ENCODE measurements around the gene GGA3. TPM values are rescaled to one million over a fixed set of nuclear protein-coding genes. Genes with fewer than 3 reads are reported as not detected.
A peak's percentile ranks its signal among the peaks of the same experiment; 100 is the strongest.

The GGA3 gene
- polyA plus RNA-seq, 3 donors from 2014 or later = 3.7 to 17.8 (median 3.8) TPM

DNA sequence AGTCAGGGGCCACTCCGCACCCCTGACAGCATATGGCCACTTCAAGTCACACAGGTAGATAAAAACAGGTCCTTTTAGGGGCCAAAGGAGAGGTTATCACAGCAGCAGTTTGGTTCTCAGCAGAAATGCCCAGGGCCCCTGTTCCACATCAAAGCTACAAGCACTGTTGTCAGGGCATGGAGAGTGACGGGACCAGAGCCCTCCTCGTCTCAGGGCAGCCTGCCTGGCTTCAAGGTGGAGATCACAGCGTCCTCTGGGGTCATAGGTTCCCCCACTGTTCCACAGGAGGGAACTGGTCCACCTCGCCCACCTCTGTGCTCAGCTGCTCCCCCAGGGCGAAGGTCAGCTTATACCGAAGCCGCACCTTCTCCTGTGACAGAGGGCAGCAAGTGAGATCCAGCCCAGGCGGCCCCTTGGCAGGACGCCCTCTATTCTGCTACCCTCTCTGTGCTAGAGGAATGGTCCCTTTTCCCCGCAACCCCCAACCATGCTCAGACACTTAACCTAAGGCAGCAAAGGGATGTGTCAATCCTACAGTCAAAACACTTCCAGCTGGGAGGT lies 23.3 kb downstream of the GGA3 start:
- Mint-ChIP-seq H3K27ac (peak overlapping the region in 1 of 6 donors; percentile 46), H3K36me3 (peaks cover 4 to 32% (median 15%) of the 10 kb centered on the region in 3 donors), H3K4me1 (peaks cover 7 to 14% of the 10 kb centered on the region in 2 donors), H3K9me3 (no peaks in the 10 kb centered on the region), H3K4me3 (no peak overlapping the region), H3K27me3 (ENCODE audit: low read depth in 3 of 3) (peaks cover 2 to 4% (median 3%) of the 10 kb centered on the region in 3 donors)
- DNase-seq = no peak

DNA sequence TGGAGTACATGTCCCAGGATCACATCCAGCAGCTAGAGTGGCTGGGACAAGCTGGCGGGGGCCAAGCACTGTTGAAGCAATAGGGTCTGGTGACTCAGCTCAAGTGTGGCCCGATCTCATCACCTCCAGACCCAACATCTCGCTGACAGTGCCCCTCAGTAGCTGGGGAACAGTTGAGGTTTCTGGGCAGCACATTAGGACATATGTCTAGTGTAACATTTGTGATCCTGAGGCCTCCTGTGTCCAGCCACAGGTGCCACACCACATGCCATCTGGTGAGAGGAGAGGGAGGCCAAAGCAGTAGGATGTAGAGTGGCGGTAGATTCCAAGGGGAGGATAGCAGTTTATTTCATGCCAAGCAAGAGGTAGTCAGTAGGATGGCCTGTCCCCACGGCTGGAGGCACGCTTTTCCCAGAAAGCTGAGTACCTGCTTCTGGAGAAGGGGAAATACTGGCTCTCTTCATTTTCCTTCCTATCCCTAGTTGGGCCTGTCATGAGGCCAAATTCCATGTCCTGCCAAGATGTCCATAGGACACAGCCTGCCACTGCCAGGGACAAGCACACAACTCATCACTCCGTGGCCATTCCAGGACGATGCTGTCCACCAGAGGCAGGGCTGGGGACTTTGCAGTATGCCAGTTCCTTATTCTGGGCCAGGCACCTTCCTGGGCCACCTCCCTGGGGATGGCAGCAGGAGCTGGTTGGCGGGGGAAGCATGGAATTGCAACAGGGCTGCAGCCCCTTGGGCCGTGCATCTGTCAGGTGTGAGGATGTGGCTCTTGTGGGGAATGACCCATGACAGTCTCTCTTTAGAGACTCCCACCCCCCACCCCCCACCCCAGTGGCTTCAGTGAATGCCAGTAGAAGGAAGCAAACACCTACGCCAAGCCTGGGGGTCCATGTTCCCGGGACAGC lies 24.0 kb downstream of the GGA3 start:
- H3K4me1 Mint-ChIP-seq = peaks cover 7 to 9% of the 10 kb centered on the region in 2 donors
- H3K9me3 Mint-ChIP-seq = no peaks in the 10 kb centered on the region
- H3K4me3 Mint-ChIP-seq = no peak overlapping the region
- peaks cover 2 to 6% (median 4%) of the 10 kb centered on the region in 3 donors for H3K27me3 Mint-ChIP-seq (ENCODE audit: low read depth in 3 of 3)
- DNase-seq = no peak
- peak overlapping the region in 2 of 6 donors; percentile 35 to 53 for H3K27ac Mint-ChIP-seq
- H3K36me3 Mint-ChIP-seq = peaks cover 5 to 36% (median 17%) of the 10 kb centered on the region in 3 donors

DNA sequence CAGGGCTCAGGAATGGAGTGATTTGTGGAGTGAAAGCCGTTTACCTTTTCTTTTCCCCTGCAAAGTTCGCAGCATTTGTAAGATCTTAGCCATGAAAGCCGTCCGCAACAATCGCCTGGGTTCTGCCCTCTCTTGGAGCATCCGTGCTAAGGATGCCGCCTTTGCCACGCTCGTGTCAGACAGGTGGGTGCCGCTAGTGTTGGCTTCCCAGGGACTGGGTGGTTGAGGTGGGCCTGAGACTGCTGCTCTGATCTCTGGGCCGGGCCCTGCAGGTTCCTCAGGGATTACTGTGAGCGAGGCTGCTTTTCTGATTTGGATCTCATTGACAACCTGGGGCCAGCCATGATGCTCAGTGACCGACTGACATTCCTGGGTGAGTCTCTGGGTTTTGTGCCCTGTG lies 28.6 kb downstream of the GGA3 start:
- DNase-seq = no peak
- H3K27ac Mint-ChIP-seq = no peak overlapping the region
- peaks cover 2 to 6% (median 4%) of the 10 kb centered on the region in 3 donors for H3K27me3 Mint-ChIP-seq (ENCODE audit: low read depth in 3 of 3)
- H3K4me3 Mint-ChIP-seq = no peak overlapping the region
- peaks cover 6 to 40% (median 14%) of the 10 kb centered on the region in 3 donors for H3K36me3 Mint-ChIP-seq
- H3K4me1 Mint-ChIP-seq = no peaks in the 10 kb centered on the region
- no peaks in the 10 kb centered on the region for H3K9me3 Mint-ChIP-seq

DNA sequence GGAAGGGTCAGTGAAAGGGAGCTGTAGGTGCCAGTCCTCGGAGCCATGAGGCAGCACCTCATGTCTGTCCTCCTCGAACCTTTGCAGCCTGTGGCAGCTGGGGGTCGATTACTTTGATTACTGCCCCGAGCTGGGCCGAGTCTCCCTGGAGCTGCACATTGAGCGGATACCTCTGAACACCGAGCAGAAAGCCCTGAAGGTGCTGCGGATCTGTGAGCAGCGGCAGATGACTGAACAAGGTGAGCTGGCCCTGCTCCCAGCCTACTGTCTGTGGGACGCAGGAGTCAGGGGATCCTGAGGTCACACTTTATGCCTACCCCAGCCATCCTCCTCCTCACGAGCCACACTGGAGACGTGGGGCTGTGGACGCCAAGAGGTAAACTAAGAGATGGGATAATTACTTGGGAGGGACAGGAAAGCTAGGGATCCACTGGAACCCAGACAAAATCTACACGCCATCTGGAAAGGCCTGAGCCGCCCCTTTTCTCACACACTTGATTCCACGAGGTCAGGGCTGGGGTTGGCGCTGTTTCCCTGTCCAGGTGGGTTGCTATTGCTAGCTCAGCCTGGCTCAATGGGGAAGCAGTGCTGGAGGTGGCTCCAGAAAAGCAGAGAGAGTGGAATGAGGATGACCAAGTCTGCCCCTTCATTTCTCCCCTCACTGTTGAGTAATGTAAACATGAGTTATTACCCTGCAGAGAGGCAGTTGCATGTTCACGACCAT lies 29.5 kb downstream of the GGA3 start:
- Mint-ChIP-seq H3K9me3 (no peaks in the 10 kb centered on the region), H3K36me3 (peaks cover 7 to 38% (median 14%) of the 10 kb centered on the region in 3 donors), H3K27ac (peak overlapping the region in 1 of 6 donors; percentile 7), H3K27me3 (ENCODE audit: low read depth in 3 of 3) (peaks cover 2 to 6% (median 4%) of the 10 kb centered on the region in 3 donors), H3K4me1 (no peaks in the 10 kb centered on the region), H3K4me3 (no peak overlapping the region)
- DNase-seq = no peak

DNA sequence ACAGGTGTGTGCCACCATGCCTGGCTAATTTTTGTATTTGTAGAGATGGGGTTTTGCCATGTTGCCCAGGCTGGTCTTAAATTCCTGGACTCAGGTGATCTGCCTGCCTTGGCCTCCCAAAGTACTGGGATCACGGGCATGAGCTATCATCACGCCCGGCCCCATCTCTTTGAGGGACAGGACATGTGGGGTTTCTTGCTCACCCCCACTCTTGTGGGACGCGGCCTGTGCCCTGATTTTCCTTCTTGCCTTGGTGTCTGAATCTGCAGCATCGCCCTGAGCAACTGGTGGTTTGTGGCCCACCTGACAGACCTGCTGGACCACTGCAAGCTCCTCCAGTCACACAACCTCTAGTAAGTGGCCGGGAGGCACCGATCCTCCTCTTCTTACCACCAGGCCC lies 30.3 kb downstream of the GGA3 start:
- H3K27ac Mint-ChIP-seq = no peak overlapping the region
- no peak for DNase-seq
- H3K27me3 Mint-ChIP-seq (ENCODE audit: low read depth in 3 of 3) = peaks cover 2 to 6% (median 4%) of the 10 kb centered on the region in 3 donors
- peaks cover 9 to 40% (median 14%) of the 10 kb centered on the region in 3 donors for H3K36me3 Mint-ChIP-seq
- H3K4me3 Mint-ChIP-seq = no peak overlapping the region
- no peaks in the 10 kb centered on the region for H3K9me3 Mint-ChIP-seq
- H3K4me1 Mint-ChIP-seq = no peaks in the 10 kb centered on the region

DNA sequence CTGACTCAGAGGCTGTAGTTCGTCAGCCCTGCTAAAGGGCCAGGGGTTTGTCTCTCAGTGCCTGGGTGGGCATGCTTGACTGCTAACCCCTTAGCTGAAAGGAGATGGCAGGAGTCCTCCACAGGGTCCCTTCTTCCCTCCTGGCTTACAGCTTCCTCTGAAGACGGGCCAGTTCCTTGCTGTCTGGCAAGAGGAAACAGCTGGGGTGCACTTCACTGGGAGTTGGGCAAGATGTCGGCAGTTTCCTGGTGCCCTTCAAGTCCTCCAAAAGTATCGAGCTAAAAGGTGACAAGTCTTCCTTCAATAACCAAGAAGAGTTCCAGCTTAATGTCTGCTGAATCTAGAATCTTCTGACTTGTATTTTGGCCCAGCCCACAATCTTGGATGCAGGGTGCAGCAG lies 32.6 kb downstream of the GGA3 start:
- Mint-ChIP-seq H3K9me3 (no peaks in the 10 kb centered on the region), H3K27ac (no peak overlapping the region), H3K27me3 (ENCODE audit: low read depth in 3 of 3) (peaks cover 0 to 2% (median 0%) of the 10 kb centered on the region in 3 donors), H3K4me1 (no peaks in the 10 kb centered on the region), H3K36me3 (peaks cover 5 to 29% (median 13%) of the 10 kb centered on the region in 3 donors), H3K4me3 (no peak overlapping the region)
- no peak for DNase-seq

- DNase-seq = no peak
- H3K4me3 Mint-ChIP-seq = no peak overlapping the region
- H3K9me3 Mint-ChIP-seq = no peaks in the 10 kb centered on the region
- peak overlapping the region in 3 of 6 donors; percentile 20 to 67 (median 57) for H3K27ac Mint-ChIP-seq
- peaks cover 0 to 2% (median 0%) of the 10 kb centered on the region in 3 donors for H3K27me3 Mint-ChIP-seq (ENCODE audit: low read depth in 3 of 3)
- H3K4me1 Mint-ChIP-seq = no peaks in the 10 kb centered on the region
- peaks cover 5 to 29% (median 13%) of the 10 kb centered on the region in 3 donors for H3K36me3 Mint-ChIP-seq
These were observed 33.1 kb downstream of the GGA3 start for GRCh38 chr17:75228305-75228704.

- H3K9me3 Mint-ChIP-seq = no peaks in the 10 kb centered on the region
- H3K36me3 Mint-ChIP-seq = peaks cover 5 to 24% (median 16%) of the 10 kb centered on the region in 3 donors
- DNase-seq = no peak
- H3K27ac Mint-ChIP-seq = no peak overlapping the region
- H3K4me1 Mint-ChIP-seq = no peaks in the 10 kb centered on the region
- no peak overlapping the region for H3K4me3 Mint-ChIP-seq
- no peaks in the 10 kb centered on the region for H3K27me3 Mint-ChIP-seq (ENCODE audit: low read depth in 3 of 3)
These were observed 33.7 kb downstream of the GGA3 start for GRCh38 chr17:75227729-75228128.

DNA sequence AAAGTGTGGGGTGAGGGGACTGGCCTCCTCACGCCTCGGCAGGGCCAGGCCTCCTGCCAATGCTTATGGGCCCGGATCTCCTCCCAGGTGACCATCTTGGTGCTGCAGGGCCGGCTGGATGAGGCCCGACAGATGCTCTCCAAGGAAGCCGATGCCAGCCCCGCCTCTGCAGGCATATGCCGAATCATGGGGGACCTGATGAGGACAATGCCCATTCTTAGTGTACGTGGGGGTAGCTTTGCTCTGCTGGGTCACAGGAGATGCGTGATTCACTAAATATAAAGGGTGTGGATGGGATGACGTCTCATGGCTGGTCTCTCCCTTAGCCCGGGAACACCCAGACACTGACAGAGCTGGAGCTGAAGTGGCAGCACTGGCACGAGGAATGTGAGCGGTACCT lies 36.4 kb downstream of the GGA3 start:
- H3K36me3 Mint-ChIP-seq = peaks cover 4 to 25% (median 18%) of the 10 kb centered on the region in 3 donors
- no peak overlapping the region for H3K4me3 Mint-ChIP-seq
- peaks cover 0 to 2% (median 0%) of the 10 kb centered on the region in 3 donors for H3K27me3 Mint-ChIP-seq (ENCODE audit: low read depth in 3 of 3)
- peak overlapping the region in 1 of 6 donors; percentile 23 for H3K27ac Mint-ChIP-seq
- no peak for DNase-seq
- H3K9me3 Mint-ChIP-seq = no peaks in the 10 kb centered on the region
- no peaks in the 10 kb centered on the region for H3K4me1 Mint-ChIP-seq

DNA sequence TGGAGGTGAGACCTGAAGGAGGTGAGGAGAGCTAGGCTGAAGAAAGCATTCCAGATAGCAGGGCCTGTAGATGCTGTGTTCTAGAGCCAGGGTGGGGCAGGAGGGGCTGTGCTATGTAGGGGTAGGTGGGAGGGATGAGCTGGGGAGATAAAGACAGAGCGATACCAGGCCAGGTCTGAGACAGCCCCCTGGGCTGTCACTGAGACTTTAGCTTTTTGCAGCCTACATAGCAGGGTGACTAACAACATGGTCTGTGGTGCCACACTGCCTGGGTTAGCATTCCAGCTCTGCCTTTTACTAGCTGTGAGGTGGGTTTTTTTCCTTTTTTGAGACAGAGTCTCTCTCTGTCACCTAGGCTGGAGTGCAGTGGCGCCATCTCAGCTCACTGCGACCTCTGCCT lies 41.6 kb downstream of the GGA3 start:
- peak overlapping the region in 2 of 6 donors; percentile 46 to 71 for H3K27ac Mint-ChIP-seq
- H3K4me1 Mint-ChIP-seq = no peaks in the 10 kb centered on the region
- peaks cover 0 to 2% (median 0%) of the 10 kb centered on the region in 3 donors for H3K27me3 Mint-ChIP-seq (ENCODE audit: low read depth in 3 of 3)
- no peak for DNase-seq
- no peaks in the 10 kb centered on the region for H3K9me3 Mint-ChIP-seq
- H3K4me3 Mint-ChIP-seq = no peak overlapping the region
- peaks cover 15 to 33% (median 20%) of the 10 kb centered on the region in 3 donors for H3K36me3 Mint-ChIP-seq

DNA sequence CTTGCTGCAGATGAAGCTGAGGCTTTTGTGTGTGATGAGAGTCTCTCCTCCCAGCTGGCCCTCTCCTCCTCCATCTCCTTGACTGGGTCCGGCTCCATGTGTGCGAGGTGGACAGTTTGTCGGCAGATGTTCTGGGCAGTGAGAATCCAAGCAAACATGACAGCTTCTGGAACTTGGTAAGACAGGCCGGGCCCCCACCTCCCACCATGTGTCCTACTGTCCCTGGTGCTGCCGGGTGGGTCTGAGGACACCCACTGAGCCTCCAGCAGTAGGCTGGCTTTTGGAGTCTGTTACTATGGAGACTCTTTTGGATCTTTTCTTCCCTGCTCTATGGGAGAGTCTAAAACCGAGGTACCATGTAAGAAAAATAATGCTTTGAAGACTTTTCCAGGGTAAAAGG lies 43.3 kb downstream of the GGA3 start:
- DNase-seq = no peak
- Mint-ChIP-seq H3K4me1 (no peaks in the 10 kb centered on the region), H3K36me3 (peaks cover 13 to 33% (median 20%) of the 10 kb centered on the region in 3 donors), H3K4me3 (no peak overlapping the region), H3K9me3 (no peaks in the 10 kb centered on the region), H3K27ac (no peak overlapping the region), H3K27me3 (ENCODE audit: low read depth in 3 of 3) (peaks cover 0 to 2% (median 0%) of the 10 kb centered on the region in 3 donors)

- Mint-ChIP-seq H3K36me3 (peaks cover 4 to 19% (median 8%) of the 10 kb centered on the region in 3 donors), H3K27me3 (ENCODE audit: low read depth in 3 of 3) (peaks cover 2 to 13% (median 5%) of the 10 kb centered on the region in 3 donors), H3K4me1 (peaks cover 25 to 36% of the 10 kb centered on the region in 2 donors), H3K4me3 (no peak overlapping the region), H3K9me3 (no peaks in the 10 kb centered on the region), H3K27ac (no peak overlapping the region)
- no peak for DNase-seq
These were observed 52.3 kb downstream of the GGA3 start for GRCh38 chr17:75209061-75209460.

DNA sequence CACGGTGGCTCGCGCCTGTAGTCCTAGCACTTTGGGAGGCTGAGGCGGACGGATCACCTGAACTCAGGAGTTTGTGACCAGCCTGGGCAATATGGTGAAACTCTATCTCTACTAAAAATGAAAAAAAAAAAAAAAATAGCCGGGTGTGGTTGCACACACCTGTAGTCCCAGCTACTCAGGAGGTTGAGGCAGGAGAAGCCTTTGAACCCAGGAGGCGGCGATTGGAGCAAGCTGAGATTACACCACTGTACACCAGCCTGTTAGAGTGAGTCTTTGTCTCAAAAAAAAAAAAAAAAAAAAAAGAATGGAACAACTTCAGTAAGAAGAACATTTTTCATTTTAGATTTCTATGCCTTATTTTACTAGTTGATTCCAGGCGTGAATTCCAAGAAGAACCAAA lies 53.2 kb downstream of the GGA3 start:
- no peak for DNase-seq
- peak overlapping the region; percentile 24 to 60 (median 44) for H3K4me3 Mint-ChIP-seq
- H3K36me3 Mint-ChIP-seq = peaks cover 4 to 19% (median 8%) of the 10 kb centered on the region in 3 donors
- H3K27ac Mint-ChIP-seq = peak overlapping the region in 1 of 6 donors; percentile 69
- peaks cover 2 to 13% (median 5%) of the 10 kb centered on the region in 3 donors for H3K27me3 Mint-ChIP-seq (ENCODE audit: low read depth in 3 of 3)
- H3K9me3 Mint-ChIP-seq = no peaks in the 10 kb centered on the region
- peaks cover 26 to 36% of the 10 kb centered on the region in 2 donors for H3K4me1 Mint-ChIP-seq

All from immature natural killer cell (primary cell).